Measurements from ENCODE around the gene PAPOLG. TPM values are rescaled to one million over a fixed set of nuclear protein-coding genes. Genes with fewer than 3 reads are reported as not detected.
A peak's percentile ranks its signal among the peaks of the same experiment; 100 is the strongest.

PAPOLG gene
- 13.2 TPM for total RNA-seq

- DNase-seq (ENCODE audit: low read depth in 2 of 3, low spot score in 2 of 3): peak; percentile 88 to 96 (median 93)
Observed at GRCh38 chr2:60756097-60757087, at the start of gene PAPOLG. Gene PAPOLG, plus strand, starts transcription at chr2:60756268. Its CDS starts 211 bp downstream, at chr2:60756479.

GRCh38 chr2:60707750-60708371, 48.2 kb upstream of the PAPOLG start:
- peak; percentile 13 to 66 (median 22) for DNase-seq (ENCODE audit: low read depth in 2 of 3, low spot score in 2 of 3)

GRCh38 chr2:60708630-60709320, 47.3 kb upstream of the PAPOLG start:
- no peak for DNase-seq (ENCODE audit: low read depth in 2 of 3, low spot score in 2 of 3)

GRCh38 chr2:60710707-60711106, 45.4 kb upstream of the PAPOLG start:
- DNase-seq (ENCODE audit: low read depth in 2 of 3, low spot score in 2 of 3): peak in 1 of 3 donors; percentile 29

GRCh38 chr2:60715561-60715960, 40.5 kb upstream of the PAPOLG start:
- no peak for DNase-seq (ENCODE audit: low read depth in 2 of 3, low spot score in 2 of 3)

GRCh38 chr2:60717691-60718090, 38.4 kb upstream of the PAPOLG start:
- DNase-seq (ENCODE audit: low read depth in 2 of 3, low spot score in 2 of 3): no peak

GRCh38 chr2:60719331-60719730, 36.7 kb upstream of the PAPOLG start:
- no peak for DNase-seq (ENCODE audit: low read depth in 2 of 3, low spot score in 2 of 3)

- DNase-seq (ENCODE audit: low read depth in 2 of 3, low spot score in 2 of 3): no peak
Observed at GRCh38 chr2:60725466-60725865, 30.6 kb upstream of the PAPOLG start.

- no peak for DNase-seq (ENCODE audit: low read depth in 2 of 3, low spot score in 2 of 3)
Observed at GRCh38 chr2:60728855-60729254, 27.2 kb upstream of the PAPOLG start.

GRCh38 chr2:60735496-60736250, 20.4 kb upstream of the PAPOLG start:
- DNase-seq (ENCODE audit: low read depth in 2 of 3, low spot score in 2 of 3): peak in 1 of 3 donors; percentile 63

GRCh38 chr2:60738679-60739078, 17.4 kb upstream of the PAPOLG start:
- no peak for DNase-seq (ENCODE audit: low read depth in 2 of 3, low spot score in 2 of 3)

- DNase-seq (ENCODE audit: low read depth in 2 of 3, low spot score in 2 of 3): no peak
Observed at GRCh38 chr2:60739156-60739555, 16.9 kb upstream of the PAPOLG start.

GRCh38 chr2:60741576-60741975, 14.5 kb upstream of the PAPOLG start:
- DNase-seq (ENCODE audit: low read depth in 2 of 3, low spot score in 2 of 3): peak in 1 of 3 donors; percentile 40

- DNase-seq (ENCODE audit: low read depth in 2 of 3, low spot score in 2 of 3): no peak
Observed at GRCh38 chr2:60742419-60742818, 13.6 kb upstream of the PAPOLG start.

- DNase-seq (ENCODE audit: low read depth in 2 of 3, low spot score in 2 of 3): no peak
Observed at GRCh38 chr2:60745330-60745729, 10.7 kb upstream of the PAPOLG start.

- peak in 1 of 3 donors; percentile 61 for DNase-seq (ENCODE audit: low read depth in 2 of 3, low spot score in 2 of 3)
Observed at GRCh38 chr2:60745761-60746160, 10.3 kb upstream of the PAPOLG start.

GRCh38 chr2:60746318-60746717, 9.8 kb upstream of the PAPOLG start:
- no peak for DNase-seq (ENCODE audit: low read depth in 2 of 3, low spot score in 2 of 3)

GRCh38 chr2:60759654-60760053, 3.6 kb downstream of the PAPOLG start:
- no peak for DNase-seq (ENCODE audit: low read depth in 2 of 3, low spot score in 2 of 3)

- no peak for DNase-seq (ENCODE audit: low read depth in 2 of 3, low spot score in 2 of 3)
Observed at GRCh38 chr2:60764736-60765534, 8.9 kb downstream of the PAPOLG start.

- no peak for DNase-seq (ENCODE audit: low read depth in 2 of 3, low spot score in 2 of 3)
Observed at GRCh38 chr2:60766283-60766682, 10.2 kb downstream of the PAPOLG start.
